ACC112 (cell line): ENCODE measurements around the gene CD59.
"Not testable (repeated sequence)": the region's sequence is repeated elsewhere in the genome, so short reads cannot be mapped to it uniquely, and the experiment has no call there.

Experiments
- H2AFZ ChIP-seq: fragments of 200-600 bp; sonication (generic); one replicate; pipeline ENCODE4 v1.6.0; 2017; ENCODE audit warnings: antibody characterized with exemption, low read length; ENCODE audit not compliant: unreplicated experiment
- H3K27ac ChIP-seq: fragments of 200-600 bp; sonication (generic); 2 replicates; pipeline ENCODE4 v1.5.1; 2014; ENCODE audit warnings: low read depth, mild to moderate bottlenecking, antibody characterized with exemption, low read length, moderate library complexity
- H3K27me3 ChIP-seq: fragments of 200-600 bp; sonication (generic); 2 replicates; pipeline ENCODE4 v1.6.1; 2014; ENCODE audit warnings: mild to moderate bottlenecking, antibody characterized with exemption, low read length, moderate library complexity, mixed read lengths; ENCODE audit not compliant: insufficient read depth
- H3K36me3 ChIP-seq: fragments of 200-600 bp; sonication (generic); 2 replicates; pipeline ENCODE4 v1.6.1; 2016; ENCODE audit warnings: mild to moderate bottlenecking, antibody characterized with exemption, low read length, moderate library complexity, mixed read lengths; ENCODE audit not compliant: insufficient read depth
- H3K4me1 ChIP-seq: fragments of 200-600 bp; sonication (generic); one replicate; pipeline ENCODE4 v1.6.1; 2016; ENCODE audit warnings: low read length, mixed read lengths; ENCODE audit not compliant: insufficient read depth, unreplicated experiment, control insufficient read depth
- H3K4me3 ChIP-seq: fragments of 200-600 bp; sonication (generic); 2 replicates; pipeline ENCODE4 v1.5.1; 2014; ENCODE audit warnings: mild to moderate bottlenecking, low read depth, low read length
- H3K79me2 ChIP-seq: fragments of 200-600 bp; sonication (generic); one replicate; pipeline ENCODE4 v1.6.0; 2016; ENCODE audit warnings: low read length; ENCODE audit not compliant: control insufficient read depth, unreplicated experiment, insufficient read depth

CD59 gene

DNA sequence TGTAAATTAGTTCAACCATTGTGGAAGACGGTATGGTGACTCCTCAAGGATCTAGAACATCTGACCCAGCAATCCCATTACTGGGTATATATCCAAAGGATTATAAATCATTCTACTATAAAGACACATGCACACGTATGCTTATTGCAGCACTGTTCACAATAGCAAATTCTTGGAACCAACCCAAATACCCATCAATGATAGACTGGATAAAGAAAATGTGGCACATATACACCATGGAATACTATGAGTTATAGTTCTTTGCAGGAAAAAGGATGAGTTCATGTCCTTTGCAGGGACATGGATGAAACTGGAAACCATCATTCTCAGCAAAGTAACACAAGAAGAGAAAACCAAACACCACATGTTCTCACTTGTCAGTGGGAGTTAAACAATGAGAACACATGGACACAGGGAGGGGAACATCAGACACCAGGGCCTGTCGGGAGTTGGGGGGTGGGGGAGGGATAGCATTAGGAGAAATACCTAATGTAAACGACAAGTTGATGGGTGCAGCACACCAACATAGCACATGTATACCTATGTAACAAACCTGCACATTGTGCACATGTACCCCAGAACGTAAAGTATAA lies 7.1 kb downstream of the CD59 start:
- H3K4me3 ChIP-seq, H2AFZ ChIP-seq, H3K27me3 ChIP-seq, H3K27ac ChIP-seq: not testable (repeated sequence)
- H3K79me2 ChIP-seq, result peaks cover 90% of the 10 kb centered on the region
- peaks cover 42% of the 10 kb centered on the region for H3K36me3 ChIP-seq
- peaks cover 58% of the 10 kb centered on the region for H3K4me1 ChIP-seq

DNA sequence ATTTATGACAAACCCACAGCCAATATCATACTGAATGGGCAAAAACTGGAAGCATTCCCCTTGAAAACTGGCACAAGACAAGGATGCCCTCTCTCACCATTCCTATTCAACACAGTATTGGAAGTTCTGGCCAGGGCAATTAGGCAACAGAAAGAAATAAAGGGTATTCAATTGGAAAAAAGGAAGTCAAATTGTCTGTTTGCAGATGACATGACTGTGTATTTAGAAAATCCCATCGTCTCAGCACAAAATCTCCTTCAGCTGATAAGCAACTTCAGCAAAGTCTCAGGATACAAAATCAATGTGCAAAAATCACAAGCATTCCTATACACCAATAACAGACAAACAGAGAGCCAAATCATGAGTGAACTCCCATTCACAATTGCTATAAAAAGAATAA lies 8.7 kb downstream of the CD59 start:
- not testable (repeated sequence) for H3K4me3 ChIP-seq, H3K27me3 ChIP-seq, H2AFZ ChIP-seq
- Histone ChIP-seq H3K36me3 (peaks cover 29% of the 10 kb centered on the region), H3K27ac (peak overlapping the region; percentile 53; the same call in 1 of the 2 replicates), H3K79me2 (peaks cover 91% of the 10 kb centered on the region), H3K4me1 (peaks cover 60% of the 10 kb centered on the region)

DNA sequence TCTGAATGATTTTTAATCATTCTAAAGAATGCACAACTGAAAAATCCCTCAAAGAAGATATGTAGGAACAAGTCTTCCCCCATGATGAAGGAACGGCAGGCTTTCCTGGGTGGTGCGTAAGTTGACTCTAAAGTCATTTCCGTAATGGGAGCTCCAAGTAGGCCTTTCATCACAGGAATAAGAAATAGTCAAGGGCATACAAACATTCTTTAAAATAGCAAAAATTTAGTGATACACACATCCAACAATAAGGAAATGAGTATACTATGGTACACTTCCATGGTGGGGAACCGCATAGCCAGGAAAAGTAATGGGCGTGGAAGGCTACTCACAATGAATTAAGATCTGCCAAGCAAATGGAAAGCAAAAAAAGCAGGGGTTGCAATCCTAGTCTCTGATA lies 10.7 kb downstream of the CD59 start:
- H3K36me3 ChIP-seq, result peaks cover 25% of the 10 kb centered on the region

DNA sequence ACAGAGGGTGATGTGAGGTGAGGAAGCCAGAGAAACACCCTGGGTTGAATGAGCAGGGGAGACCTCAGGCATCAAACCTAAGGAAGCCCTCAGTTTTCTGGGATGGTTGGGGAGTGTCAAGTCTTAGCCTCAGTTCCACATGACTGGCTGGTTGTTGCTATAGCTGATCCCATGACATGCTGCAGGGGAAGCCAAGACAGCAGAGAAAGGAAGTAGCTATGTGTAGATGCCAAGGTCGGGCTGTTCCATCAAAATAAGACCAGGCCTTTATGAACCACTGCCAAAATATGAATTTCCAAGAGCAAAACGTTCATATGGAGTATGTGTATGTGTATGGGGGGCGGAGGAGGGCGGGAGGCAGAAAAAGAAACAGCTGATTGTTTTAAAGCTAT lies 11.6 kb downstream of the CD59 start:
- peaks cover 24% of the 10 kb centered on the region for H3K36me3 ChIP-seq
- no peak overlapping the region for H2AFZ ChIP-seq
- peaks cover 53% of the 10 kb centered on the region for H3K4me1 ChIP-seq
- H3K79me2 ChIP-seq, result peaks cover 90% of the 10 kb centered on the region
- H3K4me3 ChIP-seq, result peak overlapping the region; percentile 54; the same call in 1 of the 2 replicates
- H3K27ac ChIP-seq, result peak overlapping the region; percentile 100
- H3K27me3 ChIP-seq, result no peaks in the 10 kb centered on the region

More for the DNA sequence above, 10.7 kb downstream of the CD59 start:
- H3K4me3 ChIP-seq, result peak overlapping the region; percentile 54; the same call in 1 of the 2 replicates
- H3K4me1 ChIP-seq, result peaks cover 59% of the 10 kb centered on the region
- H3K79me2 ChIP-seq, result peaks cover 91% of the 10 kb centered on the region
- no peaks in the 10 kb centered on the region for H3K27me3 ChIP-seq
- H3K27ac ChIP-seq, result peak overlapping the region; percentile 100
- no peak overlapping the region for H2AFZ ChIP-seq

DNA sequence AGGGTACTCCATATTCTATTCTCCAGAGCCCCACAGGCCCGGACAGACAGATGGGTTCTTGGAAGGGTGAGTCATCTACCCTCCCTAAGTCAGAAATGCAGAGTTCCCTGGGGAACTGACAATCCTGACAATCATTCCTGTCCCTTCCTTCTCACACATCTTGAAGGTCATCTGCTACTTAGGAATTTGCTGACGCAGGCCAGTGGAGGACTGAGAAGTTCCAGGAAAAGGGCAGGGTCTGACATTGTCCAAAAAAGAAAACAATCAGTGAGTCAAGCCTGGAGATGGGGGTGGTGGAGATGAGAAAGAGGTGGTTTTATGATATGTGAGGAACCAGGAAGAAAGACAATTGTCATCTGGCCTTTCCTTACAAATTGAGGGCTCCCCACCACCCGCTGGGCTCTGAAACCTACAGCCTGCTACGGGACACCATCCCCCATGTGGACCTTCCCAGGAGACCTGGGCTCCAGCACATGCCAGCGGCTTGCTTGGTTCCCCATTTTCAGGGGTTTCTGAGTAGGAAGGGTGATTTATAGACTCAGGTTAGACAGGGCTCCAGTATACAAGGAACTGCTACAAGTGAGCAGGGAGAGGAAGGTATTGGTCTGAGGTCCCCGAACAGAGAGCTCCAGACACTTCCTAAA lies 12.9 kb downstream of the CD59 start:
- Histone ChIP-seq H3K36me3 (peaks cover 29% of the 10 kb centered on the region), H2AFZ (no peak overlapping the region), H3K79me2 (peaks cover 90% of the 10 kb centered on the region), H3K4me3 (peak overlapping the region; percentile 54), H3K27me3 (no peaks in the 10 kb centered on the region), H3K4me1 (peaks cover 53% of the 10 kb centered on the region), H3K27ac (peak overlapping the region; percentile 100)

DNA sequence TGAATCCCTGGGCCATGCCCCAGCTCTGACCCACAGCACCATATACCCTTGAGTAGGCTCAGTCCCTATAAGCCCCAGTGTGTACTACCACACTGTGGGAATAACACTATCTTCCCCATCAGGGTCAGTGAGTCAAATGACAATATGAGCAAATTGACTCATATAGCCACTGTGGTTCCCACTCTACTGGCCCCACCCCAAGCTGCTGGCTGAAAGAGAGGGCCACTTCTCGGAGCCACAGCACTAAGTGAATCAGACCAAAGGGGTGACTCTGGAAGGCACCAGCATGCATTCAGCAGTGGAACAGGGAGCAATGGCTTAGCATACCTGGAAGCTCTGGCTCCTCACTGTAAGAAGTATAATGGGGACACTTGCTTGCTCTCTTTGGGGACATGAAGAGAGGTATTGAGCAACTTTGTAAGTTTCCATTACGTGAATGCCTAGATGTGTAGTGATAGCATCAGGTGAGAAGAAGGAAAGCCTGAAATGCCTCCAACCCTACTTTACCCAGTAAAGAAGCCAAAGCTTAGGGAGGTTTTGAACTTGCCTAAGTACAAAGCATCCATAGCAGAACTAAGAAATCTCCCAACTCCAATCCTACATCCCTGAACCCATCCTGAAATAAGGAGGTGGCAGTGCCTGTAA lies 13.5 kb downstream of the CD59 start:
- H3K27me3 ChIP-seq, result no peaks in the 10 kb centered on the region
- peak overlapping the region; percentile 100 for H3K27ac ChIP-seq
- peaks cover 87% of the 10 kb centered on the region for H3K79me2 ChIP-seq
- peaks cover 53% of the 10 kb centered on the region for H3K4me1 ChIP-seq
- peaks cover 32% of the 10 kb centered on the region for H3K36me3 ChIP-seq
- H2AFZ ChIP-seq, result no peak overlapping the region
- H3K4me3 ChIP-seq, result peak overlapping the region; percentile 54

DNA sequence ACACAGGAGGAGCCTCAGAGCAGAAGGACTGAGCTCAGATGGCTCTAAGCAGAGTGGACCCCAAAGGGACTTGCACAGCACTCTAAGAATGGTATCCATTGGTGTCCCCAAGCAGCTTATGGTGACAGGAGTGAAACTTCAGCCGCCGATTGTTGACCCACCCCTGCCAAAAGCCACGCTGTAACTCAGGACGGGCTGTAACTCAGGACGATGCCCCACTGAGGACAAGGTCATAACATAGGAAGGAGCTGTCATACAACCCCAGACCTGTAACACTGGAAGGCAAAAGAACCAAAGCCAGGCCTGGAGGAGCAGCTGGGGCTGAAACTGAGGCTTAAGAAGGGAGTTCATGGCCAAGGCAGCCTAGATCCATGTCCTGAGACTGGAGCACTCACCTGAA lies 14.2 kb downstream of the CD59 start:
- Histone ChIP-seq H3K27me3 (no peaks in the 10 kb centered on the region), H3K27ac (peak overlapping the region; percentile 100), H3K79me2 (peaks cover 91% of the 10 kb centered on the region), H2AFZ (no peak overlapping the region), H3K4me3 (peak overlapping the region; percentile 32; the same call in 1 of the 2 replicates), H3K36me3 (peaks cover 38% of the 10 kb centered on the region), H3K4me1 (peaks cover 61% of the 10 kb centered on the region)

DNA sequence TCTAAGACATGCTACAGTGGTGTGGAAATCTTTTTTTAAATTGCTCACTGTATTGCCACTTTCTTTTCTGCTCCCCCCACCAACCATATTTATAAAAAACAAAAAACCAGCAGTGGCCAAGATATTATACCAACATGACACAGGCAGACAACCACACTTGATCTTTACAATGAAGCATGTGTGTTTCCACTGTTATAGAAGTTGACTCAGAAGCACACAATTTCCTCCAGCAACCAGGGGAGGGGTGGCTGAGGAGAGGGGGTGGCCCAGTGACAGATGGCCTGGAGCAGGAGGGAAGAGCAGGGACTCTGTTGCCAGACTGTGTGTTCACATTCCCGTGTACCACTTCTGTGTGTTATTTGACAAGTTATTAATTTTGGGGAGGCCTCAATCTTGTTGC lies 14.8 kb downstream of the CD59 start:
- H3K79me2 ChIP-seq, result peaks cover 95% of the 10 kb centered on the region
- H3K27ac ChIP-seq, result peak overlapping the region; percentile 100
- H3K4me1 ChIP-seq, result peaks cover 66% of the 10 kb centered on the region

DNA sequence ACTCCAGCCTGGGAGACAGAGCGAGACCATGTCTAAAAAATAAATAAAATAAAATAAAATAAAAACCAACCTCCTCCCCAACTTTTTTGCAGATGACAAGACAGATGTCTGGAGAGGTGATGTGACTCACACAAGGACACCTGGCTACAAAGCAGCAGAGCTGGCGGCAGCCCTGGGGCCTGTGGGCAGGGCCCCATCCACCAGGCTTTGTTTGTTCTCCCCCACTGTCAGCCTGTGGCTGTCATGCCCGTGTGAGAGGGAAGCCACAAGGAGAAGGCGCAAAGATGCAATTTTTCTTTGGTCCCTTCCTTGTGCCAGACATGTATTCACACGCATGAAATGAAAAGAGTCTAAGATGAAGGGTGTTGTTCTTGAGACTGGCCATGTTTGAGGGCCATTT lies 16.6 kb downstream of the CD59 start:
- peak overlapping the region; percentile 40 for H3K27ac ChIP-seq
- no peak overlapping the region for H2AFZ ChIP-seq
- peaks cover 65% of the 10 kb centered on the region for H3K4me1 ChIP-seq
- H3K4me3 ChIP-seq, result no peak overlapping the region
- peaks cover 91% of the 10 kb centered on the region for H3K79me2 ChIP-seq
- H3K36me3 ChIP-seq, result peaks cover 40% of the 10 kb centered on the region
- no peaks in the 10 kb centered on the region for H3K27me3 ChIP-seq

More for the DNA sequence above, 14.8 kb downstream of the CD59 start:
- peaks cover 44% of the 10 kb centered on the region for H3K36me3 ChIP-seq
- no peaks in the 10 kb centered on the region for H3K27me3 ChIP-seq
- H3K4me3 ChIP-seq, result peak overlapping the region; percentile 32
- no peak overlapping the region for H2AFZ ChIP-seq

DNA sequence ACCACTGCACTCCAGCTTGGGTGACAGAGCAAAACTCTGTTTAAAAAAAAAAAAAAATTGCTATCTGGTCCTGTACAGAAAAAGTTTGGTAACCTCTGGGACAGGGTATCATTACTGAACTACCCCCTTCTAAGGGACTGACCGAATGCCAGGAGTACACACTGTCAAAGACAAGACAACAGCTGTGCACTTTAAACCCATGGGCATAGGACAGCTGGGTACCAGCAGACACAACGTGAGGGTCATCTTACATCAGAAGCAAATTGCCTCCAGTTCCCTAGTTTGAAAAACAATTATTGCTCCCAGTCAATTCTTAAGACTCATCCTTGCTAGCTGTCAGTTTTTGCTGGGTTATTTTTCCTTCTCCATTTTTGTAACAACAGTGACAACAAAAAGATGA lies 17.8 kb downstream of the CD59 start:
- Histone ChIP-seq H3K36me3 (peaks cover 50% of the 10 kb centered on the region), H3K4me3 (no peak overlapping the region), H3K27me3 (no peaks in the 10 kb centered on the region), H3K27ac (peak overlapping the region; percentile 51), H3K4me1 (peaks cover 55% of the 10 kb centered on the region), H3K79me2 (peaks cover 89% of the 10 kb centered on the region), H2AFZ (no peak overlapping the region)
